ENCODE measurements around the gene NOG. TPM values are rescaled to one million over a fixed set of nuclear protein-coding genes. Genes with fewer than 3 reads are reported as not detected.
A peak's percentile ranks its signal among the peaks of the same experiment; 100 is the strongest.

Gene NOG
- total RNA-seq, 1 donor from 2014 or later: 2.3 TPM

- Histone ChIP-seq H3K36me3 (no peaks in the 10 kb centered on the region), H3K4me3 (no peak overlapping the region), H3K27me3 (peaks cover 31% of the 10 kb centered on the region), H3K4me1 (peaks cover 6% of the 10 kb centered on the region), H3K9me3 (no peaks in the 10 kb centered on the region), H3K27ac (no peak overlapping the region)
- TF ChIP-seq CTCF (IDR thresholded peaks at IDR 0.05): no peak
- DNase-seq (no peak), ATAC-seq (no peak)
- intact Hi-C loops (cut with DNase I): no loop called here
Observed at GRCh38 chr17:56602292-56603130, 9.0 kb downstream of the NOG start.

- Histone ChIP-seq H3K4me1 (no peaks in the 10 kb centered on the region), H3K27ac (no peak overlapping the region), H3K4me3 (no peak overlapping the region), H3K9me3 (no peaks in the 10 kb centered on the region), H3K27me3 (peaks cover 23% of the 10 kb centered on the region), H3K36me3 (no peaks in the 10 kb centered on the region)
- no peak for ATAC-seq
- no peak for TF ChIP-seq CTCF (IDR thresholded peaks at IDR 0.05)
- no peak for DNase-seq
- intact Hi-C loops (cut with DNase I): no loop called here
Observed at GRCh38 chr17:56603486-56604238, 10.2 kb downstream of the NOG start.

GRCh38 chr17:56604691-56605290 lies 11.3 kb downstream of the NOG start:
- Histone ChIP-seq H3K36me3 (no peaks in the 10 kb centered on the region), H3K4me1 (no peaks in the 10 kb centered on the region), H3K9me3 (no peaks in the 10 kb centered on the region), H3K27me3 (peaks cover 13% of the 10 kb centered on the region), H3K27ac (no peak overlapping the region), H3K4me3 (no peak overlapping the region)
- intact Hi-C loops (cut with DNase I): no loop called here
- DNase-seq (no peak), ATAC-seq (no peak)
- TF ChIP-seq CTCF (IDR thresholded peaks at IDR 0.05): no peak

- ATAC-seq (no peak), DNase-seq (no peak)
- Histone ChIP-seq H3K4me3 (no peak overlapping the region), H3K27ac (no peak overlapping the region), H3K4me1 (no peaks in the 10 kb centered on the region), H3K9me3 (no peaks in the 10 kb centered on the region), H3K36me3 (no peaks in the 10 kb centered on the region), H3K27me3 (peaks cover 4% of the 10 kb centered on the region)
- intact Hi-C loops (cut with DNase I): no loop called here
- no peak for TF ChIP-seq CTCF (IDR thresholded peaks at IDR 0.05)
Observed at GRCh38 chr17:56608944-56609343, 15.4 kb downstream of the NOG start.

GRCh38 chr17:56610321-56610720 lies 16.8 kb downstream of the NOG start:
- H3K4me1 ChIP-seq: no peaks in the 10 kb centered on the region
- peak; percentile 21 for ATAC-seq
- no peaks in the 10 kb centered on the region for H3K36me3 ChIP-seq
- no peak for DNase-seq
- H3K9me3 ChIP-seq: no peaks in the 10 kb centered on the region
- TF ChIP-seq CTCF (IDR thresholded peaks at IDR 0.05): no peak
- no peak overlapping the region for H3K4me3 ChIP-seq
- intact Hi-C loops (cut with DNase I): no loop called here
- no peak overlapping the region for H3K27ac ChIP-seq
- H3K27me3 ChIP-seq: peaks cover 4% of the 10 kb centered on the region
